GM12874 (cell line): ENCODE data around the gene RND1.

Experiments used
- CTCF ChIP-seq: IDR thresholded peaks from 2 replicates; pipeline ENCODE4 v1.5.1; 2011; ENCODE audit warnings: low read depth, mild to moderate bottlenecking, control low read depth, low read length, moderate library complexity; ENCODE audit not compliant: insufficient read depth

The RND1 gene

GRCh38 chr12:48880647-48881046 is 15.0 kb upstream of the RND1 start:
- TF ChIP-seq CTCF = no peak

GRCh38 chr12:48878548-48878947 is 12.9 kb upstream of the RND1 start:
- TF ChIP-seq CTCF = no peak

GRCh38 chr12:48875944-48876515 is 10.4 kb upstream of the RND1 start:
- no peak for TF ChIP-seq CTCF

GRCh38 chr12:48873096-48873495 is 7.4 kb upstream of the RND1 start:
- no peak for TF ChIP-seq CTCF

GRCh38 chr12:48869191-48869590 is 3.5 kb upstream of the RND1 start:
- TF ChIP-seq CTCF = no peak

- TF ChIP-seq CTCF = no peak
These were observed 2.8 kb upstream of the RND1 start for GRCh38 chr12:48868451-48868850.

- no peak for TF ChIP-seq CTCF
These were observed 512 bp upstream of the RND1 start for GRCh38 chr12:48866052-48866711.
